HCT116 (cell line): ENCODE data around the gene CAMK1D.

Source experiments
- EZH2 ChIP-seq: fragments of 200-600 bp; sonication (generic); IDR thresholded peaks from 2 replicates; pipeline ENCODE4 v1.6.1; 2017; ENCODE audit warnings: antibody characterized with exemption, mixed run types
- EZH2phosphoT487 ChIP-seq: fragments of 200-600 bp; IDR thresholded peaks from 2 replicates; pipeline ENCODE4 v1.6.1; 2018; ENCODE audit warnings: antibody characterized with exemption, borderline replicate concordance
- JUND ChIP-seq: IDR thresholded peaks from 2 replicates; pipeline ENCODE4 v1.6.1; 2012
- POLR2A ChIP-seq: IDR thresholded peaks from 2 replicates; pipeline ENCODE4 v1.7.0; 2011; ENCODE audit warnings: borderline replicate concordance; ENCODE audit not compliant: insufficient read depth, insufficient read length; ENCODE audit errors: extremely low read depth
- POLR2AphosphoS5 ChIP-seq: IDR thresholded peaks from 2 replicates; pipeline ENCODE4 v1.6.1; 2011; ENCODE audit warnings: mild to moderate bottlenecking, low read depth, low read length, moderate library complexity
- SP1 ChIP-seq: IDR thresholded peaks from 2 replicates; pipeline ENCODE4 v1.6.1; 2012; ENCODE audit warnings: low read depth
- ZNF274 ChIP-seq: fragments of 200-500 bp; sonication (Bioruptor generic); IDR thresholded peaks from 2 replicates; pipeline ENCODE4 v1.6.1; 2014; ENCODE audit warnings: mild to moderate bottlenecking, low read depth, low read length, inconsistent platforms
- TF ChIP-seq, protein P1 (sequence below), 3 experiments: fragments of 200-600 bp in 1 of 3; sonication (generic) in 1 of 3; IDR thresholded peaks in 2 of 3; conservative IDR thresholded peaks in 1 of 3; 2 replicates each; pipeline ENCODE4 v1.5.1; 2012 to 2017; ENCODE audit warnings: low read depth in 2 of 3, low read length in 2 of 3, antibody characterized with exemption in 1 of 3, borderline replicate concordance in 1 of 3, control low read depth in 1 of 3, mild to moderate bottlenecking in 1 of 3, mixed read lengths in 1 of 3, mixed run types in 1 of 3, moderate library complexity in 1 of 3; ENCODE audit not compliant: insufficient read depth in 1 of 3
- TF ChIP-seq, protein P2 (sequence below): IDR thresholded peaks from 2 replicates; pipeline ENCODE4 v1.6.1; 2012
- TF ChIP-seq, protein P3 (sequence below): IDR thresholded peaks from 2 replicates; pipeline ENCODE4 v1.6.1; 2012; ENCODE audit warnings: low read depth

DNA sequence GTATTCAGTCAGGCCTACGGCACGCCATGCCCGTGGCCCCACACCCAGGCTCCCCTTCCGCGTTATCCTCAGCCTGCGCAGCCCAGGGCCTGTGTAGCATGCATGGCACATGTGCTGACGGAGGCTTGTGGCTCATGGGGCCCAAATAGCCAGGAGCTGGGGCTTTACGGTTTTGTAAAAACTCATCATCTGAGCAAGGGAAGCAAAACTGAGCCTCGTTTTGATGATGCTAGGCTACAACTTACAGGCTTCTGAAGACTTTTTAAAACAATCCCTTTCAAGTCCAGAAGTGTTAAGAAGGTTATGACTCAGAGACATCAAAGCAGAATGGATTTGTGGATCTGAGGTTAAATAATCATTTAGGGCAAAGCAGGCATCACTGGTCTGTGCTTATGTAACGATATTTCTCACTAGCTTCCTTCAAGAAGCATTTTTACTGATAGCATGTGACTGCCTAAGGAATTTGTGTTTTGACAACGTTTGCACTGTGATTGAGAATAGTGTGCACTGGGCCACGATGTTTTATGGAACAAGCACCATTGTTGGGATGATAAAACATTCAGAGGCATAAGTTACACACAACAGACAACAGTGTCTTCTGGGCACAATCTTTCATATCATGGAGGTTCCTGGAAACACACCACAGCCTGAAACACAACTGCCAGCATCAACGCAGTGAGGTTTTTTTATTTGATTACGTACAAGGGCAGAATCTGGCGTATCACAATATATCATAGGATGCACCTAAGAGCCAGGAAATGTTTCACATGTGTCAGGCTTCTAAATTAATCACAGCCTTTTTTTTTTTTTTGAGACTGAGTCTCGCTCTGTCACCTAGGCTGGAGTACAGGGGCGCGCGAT is 377.9 kb downstream of the CAMK1D start:
- no peak for TF ChIP-seq POLR2AphosphoS5
- TF ChIP-seq EZH2 = no peak
- no peak for TF ChIP-seq POLR2A
- TF ChIP-seq, protein P1, sequence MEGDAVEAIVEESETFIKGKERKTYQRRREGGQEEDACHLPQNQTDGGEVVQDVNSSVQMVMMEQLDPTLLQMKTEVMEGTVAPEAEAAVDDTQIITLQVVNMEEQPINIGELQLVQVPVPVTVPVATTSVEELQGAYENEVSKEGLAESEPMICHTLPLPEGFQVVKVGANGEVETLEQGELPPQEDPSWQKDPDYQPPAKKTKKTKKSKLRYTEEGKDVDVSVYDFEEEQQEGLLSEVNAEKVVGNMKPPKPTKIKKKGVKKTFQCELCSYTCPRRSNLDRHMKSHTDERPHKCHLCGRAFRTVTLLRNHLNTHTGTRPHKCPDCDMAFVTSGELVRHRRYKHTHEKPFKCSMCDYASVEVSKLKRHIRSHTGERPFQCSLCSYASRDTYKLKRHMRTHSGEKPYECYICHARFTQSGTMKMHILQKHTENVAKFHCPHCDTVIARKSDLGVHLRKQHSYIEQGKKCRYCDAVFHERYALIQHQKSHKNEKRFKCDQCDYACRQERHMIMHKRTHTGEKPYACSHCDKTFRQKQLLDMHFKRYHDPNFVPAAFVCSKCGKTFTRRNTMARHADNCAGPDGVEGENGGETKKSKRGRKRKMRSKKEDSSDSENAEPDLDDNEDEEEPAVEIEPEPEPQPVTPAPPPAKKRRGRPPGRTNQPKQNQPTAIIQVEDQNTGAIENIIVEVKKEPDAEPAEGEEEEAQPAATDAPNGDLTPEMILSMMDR (IDR thresholded peaks at IDR 0.05 in 2 of 3, conservative IDR thresholded peaks at IDR 0.05 in 1 of 3; ENCODE audit: borderline replicate concordance in 1 of 3, insufficient read depth in 1 of 3, low read depth in 2 of 3, low read length in 2 of 3) = no peak
- TF ChIP-seq, protein P2, sequence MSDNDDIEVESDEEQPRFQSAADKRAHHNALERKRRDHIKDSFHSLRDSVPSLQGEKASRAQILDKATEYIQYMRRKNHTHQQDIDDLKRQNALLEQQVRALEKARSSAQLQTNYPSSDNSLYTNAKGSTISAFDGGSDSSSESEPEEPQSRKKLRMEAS = no peak; the same call in 1 of the 2 replicates
- no peak for TF ChIP-seq EZH2phosphoT487
- TF ChIP-seq ZNF274 = no peak
- TF ChIP-seq, protein P3, sequence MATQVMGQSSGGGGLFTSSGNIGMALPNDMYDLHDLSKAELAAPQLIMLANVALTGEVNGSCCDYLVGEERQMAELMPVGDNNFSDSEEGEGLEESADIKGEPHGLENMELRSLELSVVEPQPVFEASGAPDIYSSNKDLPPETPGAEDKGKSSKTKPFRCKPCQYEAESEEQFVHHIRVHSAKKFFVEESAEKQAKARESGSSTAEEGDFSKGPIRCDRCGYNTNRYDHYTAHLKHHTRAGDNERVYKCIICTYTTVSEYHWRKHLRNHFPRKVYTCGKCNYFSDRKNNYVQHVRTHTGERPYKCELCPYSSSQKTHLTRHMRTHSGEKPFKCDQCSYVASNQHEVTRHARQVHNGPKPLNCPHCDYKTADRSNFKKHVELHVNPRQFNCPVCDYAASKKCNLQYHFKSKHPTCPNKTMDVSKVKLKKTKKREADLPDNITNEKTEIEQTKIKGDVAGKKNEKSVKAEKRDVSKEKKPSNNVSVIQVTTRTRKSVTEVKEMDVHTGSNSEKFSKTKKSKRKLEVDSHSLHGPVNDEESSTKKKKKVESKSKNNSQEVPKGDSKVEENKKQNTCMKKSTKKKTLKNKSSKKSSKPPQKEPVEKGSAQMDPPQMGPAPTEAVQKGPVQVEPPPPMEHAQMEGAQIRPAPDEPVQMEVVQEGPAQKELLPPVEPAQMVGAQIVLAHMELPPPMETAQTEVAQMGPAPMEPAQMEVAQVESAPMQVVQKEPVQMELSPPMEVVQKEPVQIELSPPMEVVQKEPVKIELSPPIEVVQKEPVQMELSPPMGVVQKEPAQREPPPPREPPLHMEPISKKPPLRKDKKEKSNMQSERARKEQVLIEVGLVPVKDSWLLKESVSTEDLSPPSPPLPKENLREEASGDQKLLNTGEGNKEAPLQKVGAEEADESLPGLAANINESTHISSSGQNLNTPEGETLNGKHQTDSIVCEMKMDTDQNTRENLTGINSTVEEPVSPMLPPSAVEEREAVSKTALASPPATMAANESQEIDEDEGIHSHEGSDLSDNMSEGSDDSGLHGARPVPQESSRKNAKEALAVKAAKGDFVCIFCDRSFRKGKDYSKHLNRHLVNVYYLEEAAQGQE = no peak
- TF ChIP-seq JUND = no peak
- TF ChIP-seq SP1 = no peak
